Bone marrow (tissue), 2 donors: Measurements from ENCODE around the gene PCNT.

Source experiments
- DNase-seq, 2 donors: peaks; one replicate each; lab custom pipeline; 2025; lab: John Stamatoyannopoulos, UW

Gene PCNT

DNA sequence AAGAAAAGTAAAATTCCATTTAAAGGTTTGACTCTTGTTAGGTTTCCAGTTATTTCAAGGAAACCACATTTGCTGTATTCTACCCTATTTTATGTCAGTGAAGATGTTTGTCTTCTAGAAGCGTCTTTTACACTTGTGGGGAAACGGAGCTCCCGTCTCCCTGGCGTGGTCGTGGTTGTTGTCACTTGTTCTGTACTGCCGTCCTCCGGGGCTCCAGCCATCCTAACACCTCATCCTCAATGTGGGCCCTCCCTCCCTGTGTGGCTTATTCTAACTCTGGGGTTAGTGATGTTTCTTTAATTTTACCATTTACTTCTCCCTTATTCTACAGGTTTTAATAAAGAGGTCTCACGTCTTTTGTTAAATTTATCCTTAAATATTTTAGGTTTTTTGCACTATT lies 82.0 kb downstream of the PCNT start:
- DNase-seq, result no peak

DNA sequence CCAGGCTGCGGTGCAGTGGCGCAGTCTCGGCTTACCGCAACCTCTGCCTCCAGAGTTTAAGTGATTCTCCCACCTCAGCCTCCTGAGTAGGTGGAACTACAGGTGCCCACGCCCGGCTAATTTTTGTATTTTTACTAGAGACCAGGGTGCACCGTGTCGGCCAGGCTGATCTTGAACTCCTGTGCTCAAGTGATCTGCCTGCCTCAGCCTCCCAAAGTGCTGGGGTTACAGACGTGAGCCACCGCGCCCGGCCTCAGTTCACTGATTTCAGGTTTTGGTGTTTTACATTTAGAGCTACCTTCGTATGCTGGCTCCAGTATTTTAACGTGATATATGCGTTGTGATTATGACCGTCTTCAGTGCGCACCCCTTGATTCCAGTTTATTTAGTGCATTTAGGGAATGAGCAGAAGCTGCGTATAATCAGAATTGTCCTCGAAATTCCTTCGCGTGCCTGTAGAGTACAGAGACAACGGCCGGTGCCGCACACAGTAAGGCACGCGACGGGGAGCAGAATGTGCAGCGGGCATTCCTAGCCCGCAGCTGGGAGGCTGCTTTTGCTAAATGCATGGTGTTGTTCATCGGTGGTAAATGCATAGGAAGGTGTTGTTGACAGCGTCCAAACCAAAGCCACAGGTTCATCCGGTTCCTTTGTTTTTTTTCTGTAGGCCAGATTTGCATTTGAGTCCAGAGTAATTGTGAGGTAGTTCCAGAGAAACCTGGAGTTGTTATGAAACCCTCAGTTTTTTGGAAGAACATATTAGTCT lies 85.9 kb downstream of the PCNT start:
- DNase-seq, result no peak

DNA sequence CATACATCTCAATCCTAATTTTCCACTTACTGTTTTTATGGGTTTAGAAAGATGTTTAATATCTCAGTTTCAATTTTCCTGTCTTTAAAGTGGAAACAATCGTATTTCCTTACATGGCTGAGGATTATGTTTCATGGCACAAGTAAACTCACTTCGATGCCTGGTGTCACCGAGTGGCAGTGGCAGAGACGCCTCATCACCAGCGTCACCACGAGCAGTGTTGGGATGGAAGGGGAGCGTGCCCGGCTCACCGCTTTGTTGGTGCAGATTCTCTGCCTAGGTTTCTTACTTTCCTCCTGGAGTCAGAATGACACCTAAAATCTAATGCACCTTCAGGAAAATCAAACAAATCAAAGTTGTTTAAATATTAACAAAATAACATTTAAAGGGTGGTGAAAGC lies 86.6 kb downstream of the PCNT start:
- DNase-seq, result no peak

DNA sequence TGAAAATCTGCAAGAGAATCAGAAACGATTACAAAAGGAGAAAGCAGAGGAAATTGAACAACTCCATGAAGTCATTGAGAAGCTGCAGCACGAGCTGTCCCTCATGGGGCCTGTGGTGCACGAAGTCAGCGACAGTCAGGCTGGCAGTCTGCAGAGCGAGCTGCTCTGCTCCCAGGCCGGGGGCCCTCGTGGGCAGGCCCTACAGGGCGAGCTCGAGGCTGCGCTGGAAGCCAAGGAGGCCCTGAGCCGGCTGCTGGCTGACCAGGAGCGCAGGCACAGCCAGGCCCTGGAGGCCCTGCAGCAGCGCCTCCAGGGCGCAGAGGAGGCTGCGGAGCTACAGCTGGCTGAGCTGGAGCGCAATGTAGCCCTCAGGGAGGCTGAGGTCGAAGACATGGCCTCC lies 87.3 kb downstream of the PCNT start:
- no peak for DNase-seq

DNA sequence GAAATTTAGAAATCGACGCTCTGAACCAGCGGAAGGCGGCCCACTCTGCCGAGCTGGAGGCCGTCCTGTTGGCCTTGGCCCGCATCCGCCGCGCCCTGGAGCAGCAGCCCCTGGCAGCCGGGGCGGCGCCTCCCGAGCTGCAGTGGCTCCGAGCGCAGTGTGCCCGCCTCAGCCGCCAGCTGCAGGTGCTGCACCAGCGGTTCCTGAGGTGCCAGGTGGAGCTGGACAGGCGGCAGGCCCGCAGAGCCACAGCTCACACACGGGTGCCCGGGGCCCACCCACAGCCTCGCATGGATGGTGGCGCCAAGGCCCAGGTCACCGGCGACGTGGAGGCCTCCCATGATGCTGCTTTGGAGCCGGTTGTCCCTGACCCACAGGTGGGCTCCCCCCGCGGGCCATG lies 87.7 kb downstream of the PCNT start:
- no peak for DNase-seq

DNA sequence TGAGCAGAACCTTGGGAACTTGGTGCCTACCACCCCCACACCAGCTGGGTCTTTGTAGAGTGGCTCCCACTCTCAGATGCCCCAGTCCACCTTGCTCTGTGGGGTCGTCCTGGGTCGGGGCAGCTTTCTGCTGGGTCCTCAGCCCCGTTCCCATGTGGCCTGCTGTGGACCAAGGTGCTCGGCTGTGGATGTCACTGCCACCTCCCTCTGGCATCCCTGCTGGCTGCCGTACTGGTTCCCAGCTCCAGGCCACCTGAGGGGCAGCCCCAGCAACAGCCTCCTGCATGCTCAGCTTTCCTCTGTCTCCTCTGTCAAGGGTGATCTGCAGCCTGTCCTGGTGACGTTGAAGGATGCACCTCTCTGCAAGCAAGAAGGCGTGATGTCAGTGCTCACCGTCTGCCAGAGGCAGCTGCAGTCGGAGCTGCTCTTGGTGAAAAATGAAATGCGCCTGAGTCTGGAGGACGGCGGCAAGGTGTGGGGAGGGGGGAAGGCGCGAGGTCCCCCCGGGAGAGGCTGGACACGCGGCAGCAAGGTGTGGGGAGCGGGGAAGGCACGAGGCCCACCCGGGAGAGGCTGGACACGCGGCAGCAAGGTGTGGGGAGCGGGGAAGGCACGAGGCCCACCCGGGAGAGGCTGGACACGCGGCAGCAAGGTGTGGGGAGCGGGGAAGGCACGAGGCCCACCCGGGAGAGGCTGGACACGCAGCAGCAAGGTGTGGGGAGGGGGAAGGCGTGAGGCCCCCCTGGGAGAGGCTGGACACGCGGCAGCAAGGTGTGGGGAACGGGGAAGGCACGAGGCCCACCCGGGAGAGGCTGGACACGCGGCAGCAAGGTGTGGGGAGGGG lies 88.8 kb downstream of the PCNT start:
- no peak for DNase-seq

DNA sequence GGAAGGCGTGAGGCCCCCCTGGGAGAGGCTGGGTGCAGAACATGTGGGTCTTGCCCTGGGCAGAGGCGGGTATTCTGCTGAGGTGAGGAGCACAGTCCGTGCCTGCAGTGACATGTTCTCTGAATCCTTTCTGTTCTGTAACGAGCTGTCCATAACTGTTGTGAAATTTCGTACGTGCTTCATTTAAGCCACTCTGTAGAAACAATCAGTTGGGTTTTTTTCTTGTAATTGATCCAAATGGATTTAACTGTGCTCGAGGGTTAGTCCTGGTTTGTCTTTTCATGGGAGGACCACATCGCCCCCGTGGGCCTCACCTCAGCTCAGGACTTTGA lies 89.4 kb downstream of the PCNT start:
- DNase-seq, result no peak

DNA sequence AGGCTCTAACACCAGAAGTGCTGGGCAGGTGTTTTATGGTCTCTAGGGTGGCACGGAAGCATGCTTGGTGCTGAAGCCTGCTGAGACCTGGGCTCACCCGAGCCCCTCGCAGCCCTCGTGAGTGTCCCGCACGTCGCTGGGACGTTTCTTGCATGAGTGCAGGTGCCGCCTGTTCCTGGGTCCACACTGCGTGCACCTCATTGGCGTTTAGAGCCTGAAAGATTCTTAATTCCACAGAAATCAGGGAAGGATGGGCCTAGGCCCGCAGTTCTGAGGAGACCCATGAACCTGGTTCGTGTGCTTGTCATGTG lies 91.0 kb downstream of the PCNT start:
- DNase-seq, result no peak

DNA sequence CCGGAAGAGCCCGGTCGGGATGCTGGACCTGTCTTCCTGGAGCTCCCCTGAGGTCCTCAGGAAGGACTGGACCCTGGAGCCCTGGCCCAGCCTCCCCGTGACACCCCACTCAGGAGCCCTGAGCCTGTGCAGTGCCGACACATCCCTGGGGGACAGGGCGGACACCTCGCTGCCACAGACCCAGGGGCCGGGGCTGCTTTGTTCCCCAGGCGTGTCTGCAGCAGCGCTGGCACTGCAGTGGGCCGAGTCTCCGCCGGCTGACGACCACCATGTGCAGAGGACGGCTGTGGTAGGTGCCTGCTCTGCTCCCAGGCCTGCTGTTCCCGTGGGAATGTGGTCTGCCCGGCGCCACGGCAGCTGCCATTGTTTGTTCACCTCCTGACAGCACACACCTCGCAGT lies 92.6 kb downstream of the PCNT start:
- DNase-seq, result no peak

DNA sequence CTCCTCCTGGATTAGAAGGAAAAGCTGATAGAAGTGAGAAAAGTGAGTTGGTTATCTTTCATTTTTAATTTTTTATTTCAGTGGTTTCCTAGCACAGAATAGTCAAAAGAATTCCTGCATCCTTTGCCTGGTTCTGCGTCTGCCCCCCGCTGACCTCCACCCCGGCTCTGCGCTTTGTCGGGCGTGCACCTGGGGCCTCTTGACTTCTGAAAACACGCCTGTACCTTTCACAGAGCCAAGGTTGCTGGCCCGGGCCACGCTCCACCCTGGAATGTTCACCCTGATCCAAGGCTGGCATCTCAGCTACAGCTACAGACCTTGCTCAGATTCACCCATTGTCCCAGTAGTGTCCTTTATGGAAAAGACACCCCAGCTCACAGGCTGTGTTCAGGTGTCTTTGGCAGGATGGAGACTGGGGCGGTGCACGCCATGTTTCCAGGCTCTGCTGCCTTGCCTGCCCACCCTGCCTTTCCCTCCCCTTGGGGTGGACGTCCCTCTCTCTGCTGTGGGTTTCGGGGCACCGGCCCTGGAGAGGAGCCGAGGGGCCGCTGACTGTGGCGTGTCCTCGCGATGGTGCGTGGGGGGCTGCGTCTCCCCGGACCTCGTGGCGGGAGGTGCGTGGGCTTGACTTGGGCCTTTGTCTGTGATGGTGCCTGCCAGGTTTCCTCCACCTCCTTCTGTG lies 94.5 kb downstream of the PCNT start:
- DNase-seq, result no peak

DNA sequence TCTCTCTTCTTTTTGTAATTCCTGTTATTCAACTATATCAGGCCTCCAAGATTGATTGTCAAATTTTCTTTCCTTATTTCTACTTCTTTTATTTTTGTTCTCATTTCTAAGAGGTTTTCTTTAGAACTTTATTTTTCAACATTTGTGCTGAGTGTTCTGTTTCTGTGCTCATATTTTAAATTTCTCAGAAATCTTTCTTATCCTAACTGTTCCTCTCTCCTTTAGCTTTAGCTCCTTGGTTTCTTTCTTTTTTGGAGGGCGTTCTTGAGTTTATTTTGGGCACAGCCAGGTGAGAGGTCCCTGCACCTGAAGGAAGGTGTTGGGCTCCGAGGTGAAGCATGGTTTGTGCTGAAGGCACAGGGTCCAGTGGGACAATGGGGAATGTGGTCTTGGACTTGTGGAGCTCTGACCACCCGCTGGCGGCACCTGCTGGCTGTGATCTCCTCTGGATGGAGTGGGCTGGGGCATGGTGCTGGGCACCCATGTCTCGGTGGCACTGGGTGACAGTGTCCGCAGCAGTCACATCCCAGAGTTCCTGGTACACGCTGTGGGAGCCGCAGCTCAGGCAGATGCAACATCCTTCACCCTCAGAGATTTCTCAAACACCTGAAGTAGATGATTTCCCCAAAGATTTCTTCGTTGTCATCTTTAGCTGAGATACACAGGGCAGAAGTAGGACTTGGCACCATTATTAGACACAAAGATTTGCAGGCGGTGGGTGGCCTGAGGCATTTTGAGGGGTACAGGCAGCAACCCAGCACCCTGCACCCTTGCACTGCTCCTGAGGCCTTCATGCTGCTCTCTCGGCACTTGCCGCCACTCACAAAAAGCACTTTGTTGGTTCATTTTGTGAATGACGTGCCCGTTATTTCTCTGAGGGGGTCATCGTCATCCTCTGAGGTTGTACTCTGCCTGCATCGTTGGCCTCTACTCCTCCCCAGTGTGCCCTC lies 96.6 kb downstream of the PCNT start:
- DNase-seq, result no peak

DNA sequence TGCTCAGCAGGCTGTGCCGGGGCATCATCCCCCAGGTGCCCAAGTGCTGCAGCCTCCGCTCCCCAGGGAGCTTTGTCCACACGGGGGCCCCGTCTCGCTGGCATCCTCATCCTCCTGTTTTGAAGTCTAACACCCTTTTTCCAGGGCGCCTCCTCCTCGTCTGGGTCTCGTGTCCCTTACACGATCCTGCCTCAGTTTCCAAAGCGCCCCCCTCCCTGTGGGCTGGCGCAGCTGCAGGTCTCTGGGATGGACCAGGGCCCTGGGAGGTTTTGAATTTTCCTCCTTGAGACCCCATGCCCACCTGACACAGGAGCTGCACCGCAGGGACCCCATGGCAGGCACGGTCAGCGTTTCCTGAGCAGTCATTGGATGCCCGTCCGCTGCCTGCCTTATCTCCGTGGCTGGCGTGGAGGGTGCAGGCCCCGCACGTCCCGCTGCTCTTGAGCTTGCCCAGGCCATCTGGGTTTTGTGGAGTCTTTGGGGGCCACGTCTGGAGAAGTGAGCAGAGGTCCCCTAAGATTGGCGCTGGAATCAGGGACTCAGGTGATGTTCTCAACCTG lies 97.3 kb downstream of the PCNT start:
- no peak for DNase-seq

DNA sequence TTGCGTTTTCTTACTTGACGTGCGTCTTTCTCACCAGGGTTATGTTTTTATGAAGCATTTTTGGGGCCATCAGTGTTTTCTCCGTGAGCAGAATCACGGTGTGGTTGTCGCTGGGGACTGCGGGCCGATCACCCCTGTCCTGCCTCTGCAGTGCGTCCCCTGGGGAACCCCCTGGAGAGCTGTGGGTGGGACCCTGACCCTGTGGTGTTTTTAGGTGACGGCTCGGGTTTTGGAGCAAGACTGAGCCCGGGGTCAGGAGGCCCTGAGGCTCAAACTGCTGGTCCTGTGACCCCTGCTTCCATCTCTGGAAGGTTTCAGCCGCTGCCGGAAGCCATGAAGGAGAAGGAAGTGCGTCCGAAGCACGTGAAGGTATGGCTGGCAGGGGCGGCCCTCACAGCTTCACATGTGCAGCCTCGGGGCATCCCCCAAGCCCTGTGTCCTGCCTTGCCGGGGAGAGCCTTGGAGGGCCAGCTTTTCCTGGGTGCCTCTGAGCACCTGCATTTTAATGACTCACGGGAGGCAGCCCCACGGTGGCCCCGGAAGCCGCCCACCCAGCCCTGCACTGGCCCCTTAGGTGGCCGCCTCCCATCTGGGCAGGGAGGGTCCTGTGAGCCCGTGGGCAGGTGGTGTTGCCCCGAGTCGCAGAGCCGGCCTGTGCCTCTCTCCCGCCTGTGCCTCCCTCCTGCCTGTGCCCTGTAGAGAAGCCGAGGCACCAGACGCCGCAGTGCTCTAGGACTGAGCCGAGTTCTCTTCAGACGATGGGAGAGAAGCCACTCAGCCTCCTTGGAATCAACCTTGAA lies 98.0 kb downstream of the PCNT start:
- no peak for DNase-seq

DNA sequence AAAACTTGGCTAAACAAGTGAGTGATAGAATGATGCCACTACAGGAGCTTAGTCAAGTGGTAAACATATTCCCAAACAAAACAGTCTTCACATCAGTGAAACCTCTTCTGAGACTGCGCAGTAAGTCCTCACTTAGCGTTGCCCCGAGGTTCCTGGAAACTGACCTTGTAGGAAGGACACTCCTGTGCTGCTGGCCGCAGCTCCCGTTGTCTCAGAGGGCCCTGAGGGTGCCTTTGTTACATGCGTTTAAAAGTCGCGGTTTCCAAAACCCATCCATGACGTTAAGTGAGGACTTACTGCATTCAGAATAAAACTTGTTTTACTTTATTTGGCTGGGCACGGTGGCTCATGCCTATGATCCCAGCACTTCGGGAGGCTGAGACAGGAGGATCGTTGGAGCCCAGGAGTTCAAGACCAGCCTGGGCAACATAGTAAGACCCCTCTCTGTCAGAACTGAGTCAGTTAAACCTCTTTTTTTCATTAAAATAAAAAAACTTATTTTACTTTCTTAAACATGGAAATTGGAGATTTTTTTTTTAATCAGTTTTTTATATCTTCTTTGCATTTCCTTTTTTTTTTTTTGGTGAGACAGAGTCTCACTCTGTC lies 98.8 kb downstream of the PCNT start:
- no peak for DNase-seq

DNA sequence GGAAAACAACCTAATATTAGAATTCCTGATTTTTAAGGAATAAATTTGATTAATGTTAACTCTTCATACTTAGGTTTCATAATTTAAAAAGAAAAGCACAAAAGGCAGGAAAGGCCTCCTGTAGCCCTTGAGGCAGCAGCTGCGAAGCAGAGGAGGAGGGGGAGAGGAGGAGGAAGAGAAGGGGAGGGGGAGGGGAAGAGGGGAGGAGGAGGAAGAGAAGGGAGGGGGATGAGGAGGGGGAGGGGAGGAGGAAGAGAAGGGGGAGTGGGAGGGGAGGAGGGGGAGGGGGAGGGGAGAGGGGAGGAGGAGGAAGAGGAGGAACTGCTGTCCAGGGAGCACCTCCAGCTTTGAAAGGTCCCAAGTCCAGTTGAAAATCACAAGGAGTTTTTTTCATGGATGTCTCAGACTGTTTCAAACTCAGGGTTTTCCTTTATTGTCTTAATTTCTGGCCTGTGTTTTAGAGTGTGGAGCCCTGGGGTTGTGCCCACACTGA lies 99.6 kb downstream of the PCNT start:
- no peak for DNase-seq

DNA sequence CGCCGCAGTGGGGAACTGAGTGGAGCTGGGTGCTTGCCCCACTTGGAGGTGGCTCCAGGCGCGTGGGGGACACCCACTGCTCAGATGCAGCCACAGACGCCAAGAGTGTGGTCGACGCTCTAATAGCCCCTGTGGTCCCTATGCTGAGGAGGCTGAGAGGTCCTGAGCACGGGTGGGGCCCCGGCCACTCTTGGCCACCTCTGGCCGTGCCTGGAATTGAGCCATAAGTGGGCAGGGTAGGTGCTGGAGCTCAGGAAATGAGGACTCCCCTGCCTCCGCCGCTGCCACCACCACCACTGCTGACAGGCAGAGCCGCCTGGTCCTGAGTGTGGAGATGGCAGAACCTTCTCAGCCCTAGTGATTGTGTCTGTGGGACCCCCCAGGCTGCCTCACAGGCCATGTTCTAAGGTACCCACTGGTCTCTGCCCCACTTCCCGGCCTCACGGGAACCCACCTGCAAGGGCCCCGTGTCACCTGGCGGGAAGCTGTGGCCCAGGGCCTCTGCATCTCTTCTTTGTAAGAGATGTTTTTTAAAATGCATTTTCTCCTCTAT lies 100.2 kb downstream of the PCNT start:
- no peak for DNase-seq

DNA sequence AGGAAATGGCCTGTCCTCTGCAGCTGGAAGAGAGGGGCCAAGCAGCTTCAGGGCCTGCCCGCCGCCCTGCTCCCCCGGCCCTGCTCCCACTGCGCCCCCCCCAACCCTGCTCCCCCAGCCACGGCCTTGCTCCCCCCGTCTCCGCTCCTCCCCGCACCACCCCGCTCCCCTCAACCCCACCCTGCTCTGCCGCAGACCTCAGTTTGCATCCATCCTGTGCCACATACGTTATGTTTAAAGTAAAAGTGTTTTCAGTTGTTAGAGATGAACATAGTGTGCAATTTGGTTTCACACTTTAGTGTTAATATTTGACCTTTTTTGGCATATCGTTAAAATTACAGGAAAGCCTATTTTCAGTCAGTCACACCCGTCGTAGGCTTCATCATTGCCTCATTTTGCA lies 100.7 kb downstream of the PCNT start:
- DNase-seq, result no peak

DNA sequence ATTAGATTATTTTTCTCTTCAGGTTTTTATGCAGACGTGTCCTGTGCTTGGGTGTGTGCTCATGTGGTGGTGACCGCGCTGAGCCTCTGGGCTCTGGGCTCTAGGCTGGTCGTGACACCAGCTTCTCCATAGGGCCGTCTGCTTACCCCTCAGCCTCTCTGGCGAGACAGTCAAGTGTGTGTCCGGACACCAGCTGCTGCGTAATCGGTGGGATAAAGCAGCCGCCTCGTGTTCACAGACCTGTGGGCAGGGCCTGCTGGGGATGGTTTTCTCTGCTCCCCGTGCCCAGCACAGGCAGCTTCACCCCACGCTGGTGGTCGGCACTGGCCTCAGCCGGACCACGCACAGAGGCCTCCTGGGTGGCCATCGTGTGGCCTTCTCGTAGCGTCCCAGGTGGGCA lies 101.1 kb downstream of the PCNT start:
- DNase-seq, result no peak

DNA sequence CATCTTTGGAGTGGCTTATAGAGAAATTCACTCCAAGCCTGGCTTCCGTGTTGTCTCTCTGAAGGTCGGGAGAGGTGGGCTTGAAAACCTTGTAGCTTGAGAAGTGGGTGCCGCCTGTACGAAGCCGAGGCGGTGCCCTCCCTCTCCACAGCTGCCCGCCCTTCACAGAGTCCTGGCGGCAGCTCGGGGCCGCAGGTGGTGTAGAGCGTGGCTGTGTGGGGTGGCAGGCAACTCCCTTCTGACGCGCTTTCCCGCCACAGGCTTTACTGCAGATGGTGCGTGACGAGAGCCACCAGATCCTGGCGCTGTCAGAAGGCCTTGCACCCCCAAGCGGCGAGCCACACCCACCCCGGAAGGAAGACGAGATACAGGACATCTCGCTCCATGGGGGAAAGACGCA lies 101.6 kb downstream of the PCNT start:
- DNase-seq, result no peak
